OCI-LY7 (cell line): ENCODE results near the gene WIZ.

Experiments used
- CTCF ChIP-seq: fragments of 200-600 bp; sonication (generic); conservative IDR thresholded peaks from 2 replicates; pipeline ENCODE4 v1.5.1; 2014; ENCODE audit warnings: mild to moderate bottlenecking, antibody characterized with exemption, low read length, moderate library complexity, mixed read lengths
- EZH2phosphoT487 ChIP-seq: fragments of 200-600 bp; sonication (generic); IDR thresholded peaks from 2 replicates; pipeline ENCODE4 v1.6.1; 2018; ENCODE audit warnings: low read depth, borderline replicate concordance, mild to moderate bottlenecking, mixed run types, antibody characterized with exemption, low read length, moderate library complexity, mixed read lengths

GRCh38 chr19:15401397-15401710 is 48.4 kb downstream of the WIZ start:
- TF ChIP-seq CTCF = no peak
- no peak for TF ChIP-seq EZH2phosphoT487
